SK-N-SH (cell line): ENCODE results near the gene STAP2. TPM values are rescaled to one million over a fixed set of nuclear protein-coding genes. Genes with fewer than 3 reads are reported as not detected.

Experiments used
- CTCF ChIA-PET: fragments of 300-600, 350-600 bp; formaldehyde crosslinking; extraction: SDS; loops from one replicate; lab custom pipeline; 2021; lab: Yijun Ruan, JAX
- POLR2A ChIA-PET: fragments of 350-600 bp; sonication (Branson Sonifier 250); formaldehyde crosslinking; extraction: SDS; loops from one replicate; lab custom pipeline; 2020; ENCODE audit warnings: antibody characterized with exemption, inconsistent platforms; lab: Yijun Ruan, JAX
- DNase-seq: peaks from one replicate; pipeline ENCODE4 v3.0.0; 2012
- H2AFZ ChIP-seq: fragments of 200-600 bp; sonication (generic); 2 replicates; pipeline ENCODE4 v1.8.1; 2016; ENCODE audit warnings: antibody characterized with exemption, mild to moderate bottlenecking, low read depth
- H3F3A ChIP-seq: fragments of 200-600 bp; sonication (generic); replicated peaks from 2 replicates; pipeline ENCODE3; 2016; ENCODE audit warnings: antibody characterized with exemption, mild to moderate bottlenecking; ENCODE audit not compliant: insufficient read depth
- H3K27ac ChIP-seq, 2 experiments: fragments of 200-500 bp in 1 of 2; fragments of 200-600 bp in 1 of 2; sonication (Bioruptor generic) in 1 of 2; sonication (generic), shearing (Covaris generic) in 1 of 2; 2 replicates each; pipeline versions ENCODE4 v1.5.1 to v1.6.1; 2014 to 2016; ENCODE audit warnings: low read depth in 2 of 2, inconsistent platforms in 1 of 2, low read length in 1 of 2, mild to moderate bottlenecking in 1 of 2, mixed read lengths in 1 of 2
- H3K27me3 ChIP-seq: fragments of 200-600 bp; sonication (generic), shearing (Covaris generic); 2 replicates; pipeline ENCODE4 v1.6.1; 2016; ENCODE audit warnings: mixed run types; ENCODE audit not compliant: insufficient read depth
- H3K36me3 ChIP-seq, 2 experiments: fragments of 200-500 bp in 1 of 2; fragments of 200-600 bp in 1 of 2; sonication (Bioruptor generic) in 1 of 2; sonication (generic) in 1 of 2; replicated peaks in 1 of 2; 2 replicates each; pipeline versions ENCODE3 to v1.5.1; 2014 to 2016; ENCODE audit warnings: low read length in 1 of 2, mild to moderate bottlenecking in 1 of 2; ENCODE audit not compliant: insufficient read depth in 2 of 2, control insufficient read depth in 1 of 2
- H3K4me1 ChIP-seq, 2 experiments: fragments of 200-500 bp in 1 of 2; fragments of 200-600 bp in 1 of 2; sonication (Bioruptor generic) in 1 of 2; sonication (generic), shearing (Covaris generic) in 1 of 2; 2 replicates each; pipeline versions ENCODE4 v1.5.1 to v1.6.1; 2014 to 2016; ENCODE audit warnings: low read depth in 1 of 2, low read length in 1 of 2, mixed run types in 1 of 2; ENCODE audit not compliant: insufficient read depth in 2 of 2, control insufficient read depth in 1 of 2
- H3K4me2 ChIP-seq: fragments of 200-600 bp; sonication (generic), shearing (Covaris generic); 2 replicates; pipeline ENCODE4 v1.6.1; 2017; ENCODE audit warnings: mixed run types
- H3K4me3 ChIP-seq, 2 experiments: fragments of 200-500 bp in 1 of 2; fragments of 200-600 bp in 1 of 2; sonication (Bioruptor generic) in 1 of 2; sonication (generic), shearing (Covaris generic) in 1 of 2; 2 replicates each; pipeline versions ENCODE4 v1.5.1 to v1.8.1; 2014 to 2016; ENCODE audit warnings: low read depth in 2 of 2, inconsistent platforms in 1 of 2, low read length in 1 of 2, mild to moderate bottlenecking in 1 of 2, mixed read lengths in 1 of 2, moderate library complexity in 1 of 2
- H3K79me2 ChIP-seq: fragments of 200-600 bp; sonication (generic); 2 replicates; pipeline ENCODE4 v1.8.1; 2017; ENCODE audit warnings: mild to moderate bottlenecking; ENCODE audit not compliant: insufficient read depth
- H3K9ac ChIP-seq: fragments of 200-600 bp; sonication (generic); 2 replicates; pipeline ENCODE4 v1.6.1; 2017; ENCODE audit warnings: mixed run types
- H3K9me2 ChIP-seq: fragments of 200-600 bp; sonication (generic); 2 replicates; pipeline ENCODE4 v1.6.1; 2017; ENCODE audit warnings: mixed run types
- H3K9me3 ChIP-seq: fragments of 200-600 bp; sonication (generic); 2 replicates; pipeline ENCODE4 v1.6.1; 2017; ENCODE audit warnings: mixed run types, mild to moderate bottlenecking, moderate library complexity
- H4K20me1 ChIP-seq: fragments of 200-600 bp; sonication (generic); 2 replicates; pipeline ENCODE4 v1.6.1; 2017; ENCODE audit warnings: mild to moderate bottlenecking, mixed run types; ENCODE audit not compliant: insufficient read depth
- CHD2 ChIP-seq: fragments of 150-350 bp; IDR thresholded peaks from 2 replicates; pipeline ENCODE4 v1.6.1; 2018; ENCODE audit warnings: low read length; ENCODE audit not compliant: partially characterized antibody
- EZH2phosphoT487 ChIP-seq: fragments of 200-600 bp; sonication (generic); IDR thresholded peaks from 2 replicates; pipeline ENCODE4 v1.6.1; 2017; ENCODE audit warnings: low read depth, mixed run types, mild to moderate bottlenecking, antibody characterized with exemption, moderate library complexity, borderline replicate concordance
- FOXJ3 ChIP-seq: sonication (generic); formaldehyde crosslinking; IDR thresholded peaks from 2 replicates; pipeline ENCODE4 v1.5.1; 2020; ENCODE audit warnings: mild to moderate bottlenecking, missing genetic modification reagents
- JUND ChIP-seq: IDR thresholded peaks from 2 replicates; pipeline ENCODE4 v1.4.0; 2012
- NFIC ChIP-seq: IDR thresholded peaks from 2 replicates; pipeline ENCODE4 v1.4.0; 2012; ENCODE audit warnings: borderline replicate concordance
- NRF1 ChIP-seq: IDR thresholded peaks from 2 replicates; pipeline ENCODE4 v1.6.1; 2012; ENCODE audit warnings: low read depth, mild to moderate bottlenecking, low read length
- RFX5 ChIP-seq: IDR thresholded peaks from 2 replicates; pipeline ENCODE4 v1.6.1; 2012; ENCODE audit warnings: mild to moderate bottlenecking, improper control_type of control experiment, low read length
- TAF1 ChIP-seq: IDR thresholded peaks from 2 replicates; pipeline ENCODE4 v1.6.1; 2012; ENCODE audit warnings: low read depth, mild to moderate bottlenecking, low read length, moderate library complexity, borderline replicate concordance
- TCF12 ChIP-seq: IDR thresholded peaks from 2 replicates; pipeline ENCODE4 v1.4.0; 2012
- TEAD4 ChIP-seq: IDR thresholded peaks from 2 replicates; pipeline ENCODE4 v1.4.0; 2012; ENCODE audit warnings: mild to moderate bottlenecking, borderline replicate concordance; ENCODE audit not compliant: insufficient read depth
- YY1 ChIP-seq: IDR thresholded peaks from 2 replicates; pipeline ENCODE4 v1.4.0; 2012; ENCODE audit warnings: low read depth, mild to moderate bottlenecking
- WGBS: methylation state at CpG from one replicate; pipeline ENCODE4 v1.1.6; 2017; ENCODE audit warnings: low lambda C conversion rate; 5-methylcytosine and 5-hydroxymethylcytosine counted together
- polyA plus RNA-seq, 3 experiments: library from polyadenylated mRNA; depleted of rRNA; stranded (reverse); fragments of >200 nt; gene quantifications; 2 replicates each; pipeline ENCODE4 v1.2.3, GENCODE V29; 2012
- TF ChIP-seq, protein P1 (sequence below): IDR thresholded peaks from 2 replicates; pipeline ENCODE4 v1.4.0; 2012; ENCODE audit warnings: low read depth, borderline replicate concordance
- TF ChIP-seq, protein P2 (sequence below): fragments of 150-350 bp; IDR thresholded peaks from 2 replicates; pipeline ENCODE4 v1.6.1; 2016; ENCODE audit warnings: mild to moderate bottlenecking, low read depth, low read length
- TF ChIP-seq, protein P3 (sequence below): IDR thresholded peaks from 2 replicates; pipeline ENCODE4 v1.6.1; 2012; ENCODE audit warnings: mild to moderate bottlenecking, low read depth, low read length, moderate library complexity
- TF ChIP-seq, protein P4 (sequence below): fragments of 150-350 bp; IDR thresholded peaks from 2 replicates; pipeline ENCODE4 v1.6.1; 2017; ENCODE audit warnings: antibody characterized with exemption, low read length, low read depth, borderline replicate concordance

STAP2 gene
- polyA plus RNA-seq, 1 of the 3 experiments (the other 2 are of a cell fraction), result 7.6 TPM

DNA sequence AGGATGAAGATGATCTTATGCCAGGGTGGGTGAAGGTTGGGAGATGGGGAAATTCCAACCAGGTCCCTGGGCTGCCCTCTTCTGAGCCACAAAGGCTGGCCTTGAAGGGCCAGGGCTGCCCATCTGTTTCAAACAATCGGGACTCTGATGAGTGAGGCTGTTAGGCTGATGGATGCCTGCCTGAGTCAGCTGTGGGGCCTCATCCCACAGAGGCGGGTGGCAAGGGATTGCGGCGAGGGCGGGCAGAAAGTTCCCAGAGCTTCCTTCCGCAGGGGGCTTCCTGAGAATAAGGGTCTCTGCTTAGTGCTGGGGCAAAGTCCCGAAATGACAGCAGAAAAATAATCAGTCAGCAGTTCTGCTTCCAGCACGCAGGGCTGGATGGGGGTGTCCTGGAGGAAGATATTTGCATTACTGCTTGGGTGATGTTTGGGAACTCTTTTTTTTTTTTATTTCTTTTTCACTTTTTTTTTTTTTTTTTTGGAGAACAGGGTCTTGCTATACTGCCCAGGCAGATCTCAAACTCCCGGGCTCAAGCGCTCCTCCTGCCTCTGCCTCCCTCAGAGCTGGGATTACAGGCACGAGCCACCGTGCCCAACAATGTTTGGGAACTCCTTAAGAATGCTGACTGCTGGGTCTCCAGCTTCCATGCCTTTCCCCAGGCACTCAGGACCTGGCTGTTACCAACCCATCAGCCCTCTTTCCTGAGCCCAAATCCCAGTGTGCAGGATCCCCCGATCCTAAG is 47.6 kb upstream of the STAP2 start (continued):
- TF ChIP-seq, protein P1, sequence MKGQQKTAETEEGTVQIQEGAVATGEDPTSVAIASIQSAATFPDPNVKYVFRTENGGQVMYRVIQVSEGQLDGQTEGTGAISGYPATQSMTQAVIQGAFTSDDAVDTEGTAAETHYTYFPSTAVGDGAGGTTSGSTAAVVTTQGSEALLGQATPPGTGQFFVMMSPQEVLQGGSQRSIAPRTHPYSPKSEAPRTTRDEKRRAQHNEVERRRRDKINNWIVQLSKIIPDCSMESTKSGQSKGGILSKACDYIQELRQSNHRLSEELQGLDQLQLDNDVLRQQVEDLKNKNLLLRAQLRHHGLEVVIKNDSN, result no peak
- no peak for TF ChIP-seq TEAD4

DNA sequence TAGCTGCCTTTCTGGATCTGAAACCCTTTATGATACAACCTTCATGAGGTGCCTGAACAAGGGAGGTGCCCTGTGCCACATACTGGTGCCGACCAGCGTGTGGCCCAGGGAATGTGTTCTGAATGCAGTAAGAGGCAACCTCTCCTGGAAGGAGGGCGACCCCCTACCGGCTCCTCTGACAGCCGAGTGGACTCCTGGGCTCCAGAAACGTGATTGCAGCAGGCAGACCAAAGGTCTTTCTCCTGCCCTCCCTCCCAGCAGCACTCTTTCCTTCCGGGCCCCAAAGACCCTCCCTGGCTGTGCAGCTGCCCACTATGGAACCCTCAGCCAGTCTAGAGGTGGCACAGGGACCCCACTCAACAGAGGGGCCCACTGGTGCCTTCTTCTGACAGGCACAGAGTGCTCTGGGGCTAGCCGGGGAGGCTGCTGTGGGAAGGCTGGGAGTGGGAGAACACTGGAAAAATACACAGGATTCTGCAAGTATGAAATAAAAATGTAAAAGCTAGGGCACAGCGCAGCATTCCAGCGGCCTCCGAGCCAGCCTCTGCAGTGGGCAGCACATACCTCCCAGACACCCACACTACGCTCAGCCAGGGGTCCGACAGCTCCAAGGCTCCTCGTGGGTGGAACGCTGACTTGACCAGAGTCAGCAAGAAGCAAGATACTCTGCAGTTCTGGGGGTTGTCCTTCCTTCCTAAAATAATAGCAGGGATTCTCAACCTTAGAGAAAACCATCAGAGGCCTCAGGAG is 46.8 kb upstream of the STAP2 start:
- no peak overlapping the region for H2AFZ ChIP-seq
- H3K27me3 ChIP-seq, result no peaks in the 10 kb centered on the region
- peaks cover 4 to 5% of the 10 kb centered on the region in 2 experiments for H3K36me3 ChIP-seq
- H3F3A ChIP-seq, result no peaks in the 10 kb centered on the region
- WGBS, result 92% methylated on average over 10 of the region's 15 CpGs
- H3K27ac ChIP-seq, result no peak overlapping the region
- H3K9me3 ChIP-seq, result no peaks in the 10 kb centered on the region
- no peak overlapping the region for H3K4me3 ChIP-seq
- H4K20me1 ChIP-seq, result peaks cover 76% of the 10 kb centered on the region
- H3K4me2 ChIP-seq, result no peak overlapping the region
- DNase-seq, result no peak
- peaks cover 84% of the 10 kb centered on the region for H3K79me2 ChIP-seq
- TF ChIP-seq YY1 (no peak), NRF1 (no peak), RFX5 (no peak), FOXJ3 (CRISPR knock-in tag) (no peak), TCF12 (no peak), EZH2phosphoT487 (no peak), TAF1 (no peak), JUND (no peak), CHD2 (no peak), NFIC (no peak)
- TF ChIP-seq, protein P2, sequence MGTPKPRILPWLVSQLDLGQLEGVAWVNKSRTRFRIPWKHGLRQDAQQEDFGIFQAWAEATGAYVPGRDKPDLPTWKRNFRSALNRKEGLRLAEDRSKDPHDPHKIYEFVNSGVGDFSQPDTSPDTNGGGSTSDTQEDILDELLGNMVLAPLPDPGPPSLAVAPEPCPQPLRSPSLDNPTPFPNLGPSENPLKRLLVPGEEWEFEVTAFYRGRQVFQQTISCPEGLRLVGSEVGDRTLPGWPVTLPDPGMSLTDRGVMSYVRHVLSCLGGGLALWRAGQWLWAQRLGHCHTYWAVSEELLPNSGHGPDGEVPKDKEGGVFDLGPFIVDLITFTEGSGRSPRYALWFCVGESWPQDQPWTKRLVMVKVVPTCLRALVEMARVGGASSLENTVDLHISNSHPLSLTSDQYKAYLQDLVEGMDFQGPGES, result no peak
- TF ChIP-seq, protein P3, sequence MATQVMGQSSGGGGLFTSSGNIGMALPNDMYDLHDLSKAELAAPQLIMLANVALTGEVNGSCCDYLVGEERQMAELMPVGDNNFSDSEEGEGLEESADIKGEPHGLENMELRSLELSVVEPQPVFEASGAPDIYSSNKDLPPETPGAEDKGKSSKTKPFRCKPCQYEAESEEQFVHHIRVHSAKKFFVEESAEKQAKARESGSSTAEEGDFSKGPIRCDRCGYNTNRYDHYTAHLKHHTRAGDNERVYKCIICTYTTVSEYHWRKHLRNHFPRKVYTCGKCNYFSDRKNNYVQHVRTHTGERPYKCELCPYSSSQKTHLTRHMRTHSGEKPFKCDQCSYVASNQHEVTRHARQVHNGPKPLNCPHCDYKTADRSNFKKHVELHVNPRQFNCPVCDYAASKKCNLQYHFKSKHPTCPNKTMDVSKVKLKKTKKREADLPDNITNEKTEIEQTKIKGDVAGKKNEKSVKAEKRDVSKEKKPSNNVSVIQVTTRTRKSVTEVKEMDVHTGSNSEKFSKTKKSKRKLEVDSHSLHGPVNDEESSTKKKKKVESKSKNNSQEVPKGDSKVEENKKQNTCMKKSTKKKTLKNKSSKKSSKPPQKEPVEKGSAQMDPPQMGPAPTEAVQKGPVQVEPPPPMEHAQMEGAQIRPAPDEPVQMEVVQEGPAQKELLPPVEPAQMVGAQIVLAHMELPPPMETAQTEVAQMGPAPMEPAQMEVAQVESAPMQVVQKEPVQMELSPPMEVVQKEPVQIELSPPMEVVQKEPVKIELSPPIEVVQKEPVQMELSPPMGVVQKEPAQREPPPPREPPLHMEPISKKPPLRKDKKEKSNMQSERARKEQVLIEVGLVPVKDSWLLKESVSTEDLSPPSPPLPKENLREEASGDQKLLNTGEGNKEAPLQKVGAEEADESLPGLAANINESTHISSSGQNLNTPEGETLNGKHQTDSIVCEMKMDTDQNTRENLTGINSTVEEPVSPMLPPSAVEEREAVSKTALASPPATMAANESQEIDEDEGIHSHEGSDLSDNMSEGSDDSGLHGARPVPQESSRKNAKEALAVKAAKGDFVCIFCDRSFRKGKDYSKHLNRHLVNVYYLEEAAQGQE, result no peak
- TF ChIP-seq, protein P4, sequence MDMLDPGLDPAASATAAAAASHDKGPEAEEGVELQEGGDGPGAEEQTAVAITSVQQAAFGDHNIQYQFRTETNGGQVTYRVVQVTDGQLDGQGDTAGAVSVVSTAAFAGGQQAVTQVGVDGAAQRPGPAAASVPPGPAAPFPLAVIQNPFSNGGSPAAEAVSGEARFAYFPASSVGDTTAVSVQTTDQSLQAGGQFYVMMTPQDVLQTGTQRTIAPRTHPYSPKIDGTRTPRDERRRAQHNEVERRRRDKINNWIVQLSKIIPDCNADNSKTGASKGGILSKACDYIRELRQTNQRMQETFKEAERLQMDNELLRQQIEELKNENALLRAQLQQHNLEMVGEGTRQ, result no peak
- ChIA-PET POLR2A (no interaction called here), CTCF (interaction anchor here (0.8 to 1.6 kb wide), 3 partner anchors 15 to 18 kb away, joined by 3 to 4 read pairs (median 4); partner anchors contain the start of gene SH3GL1)
- H3K4me1 ChIP-seq, result peaks cover 0 to 5% of the 10 kb centered on the region in 2 experiments; a peak in 1 of 4 replicates
- no peaks in the 10 kb centered on the region for H3K9me2 ChIP-seq
- H3K9ac ChIP-seq, result no peak overlapping the region
